Fibroblast of lung (primary cell): ENCODE data around the gene PKD2L1. TPM values are rescaled to one million over a fixed set of nuclear protein-coding genes. Genes with fewer than 3 reads are reported as not detected.

Experiments
- DNase-seq, 2 donors: peaks; one replicate each; pipeline versions ENCODE4 v3.0.0 to v3.0.0-alpha.2; 2010; ENCODE audit warnings: low read depth in 2 of 2
- H2AFZ ChIP-seq: 2 replicates; pipeline ENCODE4 v1.5.1; 2012; ENCODE audit warnings: low read length, control low read depth, inconsistent platforms
- H3K27ac ChIP-seq: 2 replicates; pipeline ENCODE4 v1.5.1; 2011; ENCODE audit warnings: low read length, control low read depth; ENCODE audit not compliant: insufficient read depth
- H3K27me3 ChIP-seq: 2 replicates; pipeline ENCODE4 v1.5.1; 2011; ENCODE audit warnings: mild to moderate bottlenecking, low read length; ENCODE audit not compliant: control insufficient read depth, insufficient read depth
- H3K36me3 ChIP-seq: 2 replicates; pipeline ENCODE4 v1.5.1; 2011; ENCODE audit warnings: low read length; ENCODE audit not compliant: control insufficient read depth, insufficient read depth
- H3K4me1 ChIP-seq: 2 replicates; pipeline ENCODE4 v1.5.1; 2011; ENCODE audit warnings: low read length; ENCODE audit not compliant: control insufficient read depth, insufficient read depth; ENCODE audit errors: extremely low read depth
- H3K4me2 ChIP-seq: 2 replicates; pipeline ENCODE4 v1.5.1; 2011; ENCODE audit warnings: low read length, control low read depth; ENCODE audit not compliant: insufficient read depth; ENCODE audit errors: extremely low read depth
- H3K4me3 ChIP-seq, 4 experiments: fragments of 200-600 bp in 1 of 4; sonication (generic) in 1 of 4; replicated peaks in 1 of 4; 2 replicates each; pipeline ENCODE4 v1.5.1; 2011 to 2016; ENCODE audit warnings: low read length in 4 of 4, low read depth in 3 of 4, mild to moderate bottlenecking in 3 of 4, control low read depth in 2 of 4, inconsistent platforms in 1 of 4, mixed read lengths in 1 of 4; ENCODE audit not compliant: insufficient read depth in 1 of 4; ENCODE audit errors: control extremely low read depth in 1 of 4
- H3K79me2 ChIP-seq: 2 replicates; pipeline ENCODE4 v1.5.1; 2012; ENCODE audit warnings: mild to moderate bottlenecking, low read length, inconsistent platforms; ENCODE audit not compliant: control insufficient read depth, insufficient read depth
- H3K9ac ChIP-seq: 2 replicates; pipeline ENCODE4 v1.5.1; 2011; ENCODE audit warnings: mild to moderate bottlenecking, low read length, control low read depth; ENCODE audit not compliant: insufficient read depth
- H3K9me3 ChIP-seq: 2 replicates; pipeline ENCODE4 v1.5.1; 2012; ENCODE audit warnings: low read depth, low read length; ENCODE audit not compliant: control insufficient read depth, insufficient read depth
- H4K20me1 ChIP-seq: 2 replicates; pipeline ENCODE4 v1.5.1; 2011; ENCODE audit warnings: low read length; ENCODE audit not compliant: control insufficient read depth, insufficient read depth; ENCODE audit errors: extremely low read depth
- CTCF ChIP-seq, 2 donors: IDR thresholded peaks in 1 of 2; conservative IDR thresholded peaks in 1 of 2; 1 replicate in 1 of 2; 2 replicates in 1 of 2; pipeline ENCODE4 v1.5.1; 2011 to 2012; ENCODE audit warnings: low read length in 2 of 2, control low read depth in 1 of 2, inconsistent platforms in 1 of 2, low read depth in 1 of 2, mild to moderate bottlenecking in 1 of 2
- EZH2 ChIP-seq: IDR thresholded peaks from 2 replicates; pipeline ENCODE4 v1.5.1; 2012; ENCODE audit warnings: low read length, control low read depth, mild to moderate bottlenecking; ENCODE audit errors: missing control alignments
- polyA plus RNA-seq, 2 donors: library from polyadenylated mRNA; depleted of rRNA in 1 of 2; stranded (reverse) in 1 of 2; unstranded in 1 of 2; fragments of >200 nt; gene quantifications; 2 replicates each; pipeline ENCODE4 v1.2.1, GENCODE V29; 2011 to 2012; ENCODE audit warnings: missing spikeins in 1 of 2
- total RNA-seq: library from RNA; depleted of rRNA; stranded (reverse); fragments of >200 nt; gene quantifications from 2 replicates; pipeline ENCODE4 v1.2.1, GENCODE V29; 2014

Gene PKD2L1
- total and polyA plus RNA-seq, 2 donors (not counting 1 experiment from before 2014, with no cell fraction given): not detected

- Histone ChIP-seq H3K27me3 (peaks cover 45% of the 10 kb centered on the region), H2AFZ (no peak overlapping the region)
Measured at GRCh38 chr10:100327007-100327717, 2.9 kb downstream of the PKD2L1 start.

GRCh38 chr10:100325158-100325557, 4.9 kb downstream of the PKD2L1 start:
- no peak overlapping the region for H2AFZ ChIP-seq
- no peak overlapping the region for H3K4me3 ChIP-seq
- TF ChIP-seq EZH2 (no peak), CTCF (conservative IDR thresholded peaks at IDR 0.05 in 1 of 2, IDR thresholded peaks at IDR 0.05 in 1 of 2; ENCODE audit: low read depth in 1 of 2, low read length in 2 of 2) (no peak)
- H3K9me3 ChIP-seq: no peaks in the 10 kb centered on the region
- DNase-seq: no peak
- H3K4me1 ChIP-seq: no peaks in the 10 kb centered on the region
- no peak overlapping the region for H3K27ac ChIP-seq
- no peak overlapping the region for H3K9ac ChIP-seq
- H3K4me2 ChIP-seq: no peak overlapping the region
- no peaks in the 10 kb centered on the region for H3K36me3 ChIP-seq
- H3K79me2 ChIP-seq: no peaks in the 10 kb centered on the region
- peaks cover 38% of the 10 kb centered on the region for H3K27me3 ChIP-seq
- no peaks in the 10 kb centered on the region for H4K20me1 ChIP-seq

More at GRCh38 chr10:100327007-100327717, 2.9 kb downstream of the PKD2L1 start:
- peak in 1 of 2 donors; percentile 34 for DNase-seq
- TF ChIP-seq EZH2 (no peak), CTCF (conservative IDR thresholded peaks at IDR 0.05 in 1 of 2, IDR thresholded peaks at IDR 0.05 in 1 of 2; ENCODE audit: low read depth in 1 of 2, low read length in 2 of 2) (no peak)
- no peaks in the 10 kb centered on the region for H3K36me3 ChIP-seq
- H3K27ac ChIP-seq: no peak overlapping the region
- no peaks in the 10 kb centered on the region for H3K9me3 ChIP-seq
- no peak overlapping the region for H3K9ac ChIP-seq
- no peaks in the 10 kb centered on the region for H3K79me2 ChIP-seq
- H3K4me2 ChIP-seq: no peak overlapping the region
- no peak overlapping the region for H3K4me3 ChIP-seq
- no peaks in the 10 kb centered on the region for H4K20me1 ChIP-seq
- no peaks in the 10 kb centered on the region for H3K4me1 ChIP-seq

- no peak overlapping the region for H3K27ac ChIP-seq
- TF ChIP-seq EZH2: no peak
- TF ChIP-seq CTCF (conservative IDR thresholded peaks at IDR 0.05 in 1 of 2, IDR thresholded peaks at IDR 0.05 in 1 of 2; ENCODE audit: low read depth in 1 of 2, low read length in 2 of 2): no peak
- H3K79me2 ChIP-seq: no peaks in the 10 kb centered on the region
- no peak for DNase-seq
- H3K4me1 ChIP-seq: no peaks in the 10 kb centered on the region
- H3K9ac ChIP-seq: no peak overlapping the region
- no peak overlapping the region for H3K4me3 ChIP-seq
- peaks cover 6% of the 10 kb centered on the region for H3K27me3 ChIP-seq
- no peaks in the 10 kb centered on the region for H3K36me3 ChIP-seq
- H3K9me3 ChIP-seq: no peaks in the 10 kb centered on the region
- H3K4me2 ChIP-seq: no peak overlapping the region
- H2AFZ ChIP-seq: no peak overlapping the region
- H4K20me1 ChIP-seq: no peaks in the 10 kb centered on the region
Measured at GRCh38 chr10:100319707-100320402, 10.2 kb downstream of the PKD2L1 start.
